Skeletal muscle cell (primary cell): Measurements from ENCODE around the gene FOXF1.

Experiments
- DNase-seq: peaks from one replicate; pipeline ENCODE4 v3.0.0-alpha.2; 2010; ENCODE audit warnings: low read depth
- H3K4me3 ChIP-seq: 2 replicates; pipeline ENCODE4 v1.5.1; 2011; ENCODE audit warnings: low read depth, mild to moderate bottlenecking, control low read depth, low read length, moderate library complexity

Gene FOXF1

DNA sequence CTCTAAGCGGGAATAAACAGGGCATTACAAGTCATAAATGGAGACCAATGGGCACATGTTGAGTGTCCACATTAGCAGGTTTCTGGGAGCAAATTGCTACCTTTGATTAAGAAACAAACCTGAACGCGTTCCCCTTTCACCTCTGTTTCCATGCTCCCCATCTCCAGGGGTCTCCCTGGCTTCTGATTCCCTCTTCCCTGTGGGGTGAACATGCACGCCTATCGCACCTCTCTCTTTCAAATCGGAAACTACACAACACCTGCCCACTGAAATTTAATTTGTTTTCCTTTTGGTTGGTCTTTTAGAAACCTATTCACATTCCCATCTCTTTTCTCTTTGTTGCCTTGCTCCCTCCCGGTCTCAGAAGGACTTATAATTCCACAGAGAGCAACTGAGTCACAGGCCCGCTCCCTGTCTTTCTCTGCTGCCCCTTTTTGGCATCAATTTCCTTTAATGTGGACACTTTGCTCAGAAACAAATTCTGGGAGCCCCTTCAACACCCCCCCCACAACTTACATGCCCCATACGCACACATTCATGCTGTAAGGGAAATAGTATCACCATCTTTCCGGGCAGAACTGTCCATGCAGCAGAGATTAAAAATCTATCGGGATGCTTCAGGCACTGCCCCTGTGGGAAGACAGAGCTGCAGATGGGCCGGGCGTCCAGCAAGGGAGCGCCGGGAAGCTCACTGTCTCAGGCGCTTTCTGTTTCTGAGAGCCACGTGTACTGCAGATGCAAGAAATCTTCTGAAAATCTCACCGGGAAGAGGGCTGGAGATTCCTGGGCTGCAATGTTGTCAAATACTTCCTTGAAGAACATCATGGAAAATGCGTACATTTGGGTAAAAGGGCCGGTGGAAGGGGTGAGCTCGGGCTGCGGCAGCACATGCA, 7.2 kb upstream of the FOXF1 start:
- DNase-seq, result no peak
- no peak overlapping the region for H3K4me3 ChIP-seq

GRCh38 chr16:86503830-86504229, 6.5 kb upstream of the FOXF1 start:
- H3K4me3 ChIP-seq, result no peak overlapping the region
- DNase-seq, result no peak

- H3K4me3 ChIP-seq, result no peak overlapping the region
These were observed 5.8 kb upstream of the FOXF1 start for GRCh38 chr16:86504315-86505184.

GRCh38 chr16:86505185-86505898, 5.0 kb upstream of the FOXF1 start:
- H3K4me3 ChIP-seq, result peak overlapping the region; percentile 9
- DNase-seq, result no peak

More at GRCh38 chr16:86504315-86505184, 5.8 kb upstream of the FOXF1 start:
- no peak for DNase-seq

GRCh38 chr16:86505899-86506864, 4.1 kb upstream of the FOXF1 start:
- H3K4me3 ChIP-seq, result no peak overlapping the region
- no peak for DNase-seq

DNA sequence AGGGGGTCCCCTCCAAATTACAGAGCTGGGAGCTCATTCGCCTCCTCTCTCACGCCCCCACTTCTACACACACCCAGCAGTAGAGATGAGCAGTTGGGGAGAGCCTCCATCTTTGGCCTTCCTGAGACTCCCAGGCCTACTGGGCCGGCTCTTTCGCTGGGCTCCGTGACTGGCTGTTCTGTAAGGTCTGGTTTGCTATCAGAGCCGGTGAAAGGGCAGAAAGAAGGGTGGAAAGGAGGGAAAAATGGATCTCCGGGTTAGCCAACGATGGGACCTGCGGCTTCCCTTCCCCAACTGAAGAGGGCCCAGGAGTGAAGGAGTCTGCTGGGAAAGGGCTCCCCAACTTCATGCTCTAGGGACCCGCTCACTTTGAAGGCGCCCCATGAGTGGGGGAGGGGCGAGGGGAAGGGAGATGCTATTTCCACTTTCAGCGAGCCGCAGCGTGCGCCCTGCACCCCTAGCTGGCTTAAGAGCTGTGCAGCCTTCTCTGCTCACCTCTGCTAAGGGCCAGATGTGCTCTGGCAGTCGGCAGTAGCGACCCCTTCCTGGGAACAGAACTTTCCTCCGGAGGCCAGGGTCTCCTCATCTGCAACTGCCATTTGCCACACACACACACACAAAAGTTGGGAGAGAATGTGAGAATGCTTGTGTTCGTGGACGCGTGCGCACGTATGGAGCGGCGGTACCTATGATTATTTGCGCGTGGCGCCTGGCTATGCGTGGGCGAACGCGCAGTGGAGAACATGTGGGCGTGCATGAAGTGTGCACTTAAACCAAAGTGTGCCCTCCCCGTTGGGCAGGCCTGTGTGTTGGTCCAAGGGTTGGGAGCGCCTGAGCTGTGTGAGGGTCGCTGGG, 2.9 kb upstream of the FOXF1 start:
- DNase-seq, result no peak
- peak overlapping the region; percentile 52 for H3K4me3 ChIP-seq

DNA sequence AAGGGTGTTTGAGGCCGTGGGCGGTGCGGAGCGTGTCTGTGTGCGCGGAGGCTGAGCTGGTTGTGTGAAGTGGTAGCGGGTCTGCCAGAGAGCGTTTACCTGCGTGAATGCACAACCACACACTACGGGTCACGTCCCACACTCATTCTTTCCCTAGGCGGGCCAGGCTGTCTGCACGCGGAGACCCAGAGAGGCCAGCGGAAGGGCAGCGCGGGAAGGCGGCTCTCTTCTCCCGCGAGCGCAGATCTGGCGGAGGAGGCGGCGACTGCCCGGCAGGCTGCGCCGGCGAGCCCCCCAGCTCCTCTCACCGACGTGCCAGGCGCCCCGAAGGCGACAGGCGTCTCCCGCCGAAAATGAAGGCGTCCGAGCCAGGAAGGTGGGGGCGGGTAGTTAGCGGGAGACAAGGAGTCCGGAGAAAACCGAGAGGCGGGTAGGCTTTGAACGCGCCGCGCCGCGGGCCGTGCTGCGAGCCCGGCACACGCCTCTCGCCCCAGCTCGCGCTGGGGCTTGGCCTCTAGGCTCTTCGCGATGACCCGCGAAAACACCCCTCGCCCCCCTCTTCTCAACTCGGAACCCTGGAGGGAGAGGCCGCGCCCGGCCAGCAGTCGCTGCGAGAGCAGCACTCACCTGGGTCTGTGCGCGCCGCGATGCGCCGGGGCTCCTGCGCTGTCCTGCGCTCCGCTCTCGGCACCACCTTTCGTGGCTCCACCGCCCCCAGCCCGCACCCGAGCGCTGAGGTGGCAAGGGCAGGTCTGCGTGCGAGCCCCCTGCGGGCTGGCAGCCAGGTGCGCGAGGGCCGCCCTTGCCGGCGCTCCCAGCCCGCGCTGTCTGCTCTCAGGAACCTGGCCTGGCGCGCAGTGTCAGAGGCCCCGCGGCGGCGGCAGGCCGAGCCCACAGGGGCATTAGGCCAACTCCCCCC, 2.0 kb upstream of the FOXF1 start:
- DNase-seq, result no peak
- H3K4me3 ChIP-seq, result peak overlapping the region; percentile 52

- DNase-seq, result no peak
- peak overlapping the region; percentile 52 for H3K4me3 ChIP-seq
These were observed 1.2 kb upstream of the FOXF1 start for GRCh38 chr16:86508947-86509758.

GRCh38 chr16:86509759-86510464, 415 bp upstream of the FOXF1 start:
- peak; percentile 33 for DNase-seq
- H3K4me3 ChIP-seq, result peak overlapping the region; percentile 52

DNA sequence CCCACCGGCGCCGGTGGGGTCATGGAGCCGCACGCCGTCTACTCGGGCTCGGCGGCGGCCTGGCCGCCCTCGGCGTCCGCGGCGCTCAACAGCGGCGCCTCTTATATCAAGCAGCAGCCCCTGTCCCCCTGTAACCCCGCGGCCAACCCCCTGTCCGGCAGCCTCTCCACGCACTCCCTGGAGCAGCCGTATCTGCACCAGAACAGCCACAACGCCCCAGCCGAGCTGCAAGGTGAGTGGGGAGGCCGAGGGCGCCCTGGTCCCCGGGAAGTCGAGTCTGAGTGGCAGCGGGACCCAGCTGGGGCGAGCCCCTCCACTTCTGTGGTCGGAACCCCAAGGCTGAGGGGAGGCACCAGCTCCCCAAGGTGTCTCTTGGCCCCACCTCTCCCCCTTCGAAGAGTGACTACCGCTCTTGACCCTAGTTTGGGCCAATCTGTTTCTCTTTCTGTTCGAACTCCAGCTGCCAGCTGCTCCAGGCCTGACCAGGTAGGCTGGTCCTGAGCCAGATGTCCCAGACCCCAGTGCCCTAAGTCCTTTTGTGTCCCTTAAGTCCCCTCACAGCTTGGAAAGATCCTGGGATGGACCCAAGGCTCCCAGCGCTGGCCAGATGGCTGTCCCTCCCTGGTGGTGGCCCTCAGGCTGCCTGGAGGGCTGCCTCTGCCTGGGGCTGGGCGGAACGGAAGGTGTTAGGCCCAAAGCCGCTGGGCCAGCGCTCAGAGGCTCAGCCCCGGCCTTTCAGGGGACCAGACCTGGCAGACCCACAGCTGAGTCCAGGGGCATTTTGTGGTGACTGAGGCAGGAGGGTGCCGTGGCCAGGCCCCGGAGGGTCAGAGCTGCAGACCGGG, 1.2 kb downstream of the FOXF1 start:
- no peak for DNase-seq

DNA sequence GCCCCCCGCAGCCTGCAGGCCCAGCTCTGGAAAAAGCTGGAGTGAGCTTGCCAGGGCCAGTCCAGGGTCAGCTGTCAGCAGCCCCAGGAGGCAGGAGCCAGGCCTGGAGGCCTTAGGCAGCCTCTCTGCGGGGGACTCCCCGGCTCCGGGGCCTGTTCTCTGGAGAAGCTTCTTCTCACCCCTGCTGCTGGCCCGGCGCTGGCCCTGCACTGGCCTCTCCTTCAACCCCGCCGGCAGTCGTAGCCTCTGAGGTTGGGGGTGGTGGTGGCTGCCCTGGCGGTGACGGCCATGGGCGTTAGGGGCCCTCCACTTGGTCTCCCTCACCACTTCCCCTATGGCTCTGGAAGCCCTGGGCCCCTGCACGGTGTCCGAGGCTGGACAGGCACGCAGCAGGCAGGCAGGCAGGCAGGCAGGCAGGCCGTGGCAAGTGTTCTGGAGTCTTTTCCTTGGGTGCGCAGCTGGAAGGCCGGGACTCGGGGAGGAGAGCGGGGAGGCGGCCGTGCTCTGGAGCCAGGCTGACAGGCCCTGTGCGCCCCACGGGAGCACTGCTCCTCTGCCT, 2.1 kb downstream of the FOXF1 start:
- no peak for DNase-seq
- peak overlapping the region; percentile 52 for H3K4me3 ChIP-seq

More for the DNA sequence above, 1.2 kb downstream of the FOXF1 start:
- peak overlapping the region; percentile 52 for H3K4me3 ChIP-seq

- H3K4me3 ChIP-seq, result peak overlapping the region; percentile 52
- DNase-seq, result no peak
These were observed 2.6 kb downstream of the FOXF1 start for GRCh38 chr16:86512860-86513470.

DNA sequence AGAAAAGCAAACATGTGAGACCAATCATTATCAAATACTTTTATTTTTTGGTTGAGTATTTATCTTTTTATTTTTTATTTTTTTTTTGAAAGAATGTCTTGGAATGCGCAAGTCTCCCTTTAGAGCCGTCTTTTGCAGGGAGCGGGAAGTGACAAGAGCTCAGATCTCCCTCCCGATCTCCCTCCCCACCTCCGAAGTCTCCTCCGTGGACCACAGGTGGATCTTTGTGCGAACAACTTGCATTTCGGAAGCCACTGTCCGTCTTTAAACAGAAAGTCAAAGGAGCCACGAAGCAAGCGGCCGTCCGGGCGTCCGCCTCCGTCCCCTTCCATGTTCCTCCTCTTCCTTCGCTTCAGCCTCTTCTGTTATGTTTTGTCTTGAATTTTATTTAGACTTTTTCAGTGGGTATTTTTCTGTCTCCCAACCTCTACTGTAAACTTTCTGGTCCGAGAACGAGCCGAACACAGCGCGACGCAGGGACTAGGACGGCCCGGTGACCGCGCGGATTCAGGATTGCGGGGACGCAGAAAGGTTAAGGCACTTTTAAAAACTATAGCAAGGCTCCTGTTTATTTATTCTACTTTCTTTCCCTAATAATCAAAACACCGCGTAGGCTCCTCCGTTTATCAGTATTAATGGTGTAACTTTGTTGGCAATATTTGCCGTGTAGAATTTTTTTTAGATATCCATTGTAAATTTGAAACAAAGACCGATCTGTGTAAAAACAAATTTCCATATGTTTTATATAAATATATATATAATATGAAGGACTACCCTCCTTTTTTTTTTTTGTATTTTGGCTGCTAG, 3.3 kb downstream of the FOXF1 start:
- H3K4me3 ChIP-seq, result peak overlapping the region; percentile 52
- DNase-seq, result no peak
